Uterus (tissue), 4 donors: Measurements from ENCODE around the gene CORO7. TPM values are rescaled to one million over a fixed set of nuclear protein-coding genes. Genes with fewer than 3 reads are reported as not detected.

ENCODE experiments used
- DNase-seq, 2 donors: peaks; one replicate each; pipeline ENCODE4 v3.0.0-alpha.2; 2019 to 2020
- H3K27ac ChIP-seq, 2 donors: fragments of 200-600 bp; sonication (generic); 1 replicate in 1 of 2; 2 replicates in 1 of 2; pipeline ENCODE4 v1.5.1; 2016 to 2018
- H3K27me3 ChIP-seq, 2 donors: fragments of 200-600 bp; sonication (generic); one replicate each; pipeline ENCODE4 v1.5.1; 2018 to 2019; ENCODE audit warnings: control low read depth in 1 of 2
- H3K36me3 ChIP-seq, 2 donors: fragments of 200-600 bp; sonication (generic); one replicate each; pipeline ENCODE4 v1.5.1; 2019; ENCODE audit warnings: control low read depth in 1 of 2
- H3K4me1 ChIP-seq, 2 donors: fragments of 200-600 bp; sonication (generic); one replicate each; pipeline ENCODE4 v1.5.1; 2018 to 2019; ENCODE audit warnings: control low read depth in 1 of 2
- H3K4me3 ChIP-seq, 2 donors: fragments of 200-600 bp; sonication (generic); 1 replicate in 1 of 2; 2 replicates in 1 of 2; pipeline ENCODE4 v1.5.1; 2018 to 2019; ENCODE audit warnings: mild to moderate bottlenecking in 1 of 2
- H3K9me3 ChIP-seq, 2 donors: fragments of 200-600 bp; sonication (generic); one replicate each; pipeline ENCODE4 v1.5.1; 2019; ENCODE audit warnings: control low read depth in 1 of 2
- CTCF ChIP-seq, 4 experiments: fragments of 200-600 bp in 2 of 4; fragments of 450-650 bp in 2 of 4; sonication (generic) in 2 of 4; IDR thresholded peaks; one replicate each; pipeline ENCODE4 v1.5.1; 2016 to 2019; ENCODE audit warnings: antibody characterized with exemption in 4 of 4, mild to moderate bottlenecking in 2 of 4, moderate library complexity in 1 of 4
- POLR2A ChIP-seq, 2 donors: fragments of 450-650 bp; IDR thresholded peaks; one replicate each; pipeline ENCODE4 v1.6.1; 2016; ENCODE audit warnings: antibody characterized with exemption in 2 of 2, mild to moderate bottlenecking in 1 of 2, moderate library complexity in 1 of 2
- intact Hi-C: fragments of 100-400 bp; cut with DNase I; formaldehyde crosslinking; loops from one replicate; pipeline ENCODE4 v1.15.1; 2023; ENCODE audit warnings: low total_unique reads
- total RNA-seq, 4 donors: library from RNA; depleted of rRNA in 3 of 4; stranded (reverse); fragments of >200 nt in 3 of 4; gene quantifications; one replicate each; pipeline versions ENCODE4 v1.1.0 to v1.2.4, GENCODE V29; 2014 to 2023
- donor health status: DM: yes; HTN: yes; CAD: no.

CORO7 gene
- total RNA-seq, 4 donors from 2014 or later: 13.8 to 52.1 (median 30.0) TPM

- Histone ChIP-seq H3K4me1 (peaks cover 4 to 54% of the 10 kb centered on the region in 2 donors), H3K4me3 (no peak overlapping the region), H3K27ac (peak overlapping the region; percentile 90), H3K9me3 (no peaks in the 10 kb centered on the region), H3K36me3 (no peaks in the 10 kb centered on the region), H3K27me3 (no peaks in the 10 kb centered on the region)
- TF ChIP-seq CTCF (IDR thresholded peaks at IDR 0.05): no peak
- no peak for TF ChIP-seq POLR2A (IDR thresholded peaks at IDR 0.05)
- no peak for DNase-seq
- intact Hi-C loops: no loop called here
These were observed 94.0 kb downstream of the CORO7 start for GRCh38 chr16:4322121-4323052.

- DNase-seq: no peak
- TF ChIP-seq CTCF (IDR thresholded peaks at IDR 0.05) (no peak), POLR2A (IDR thresholded peaks at IDR 0.05) (no peak)
- H3K4me1 ChIP-seq: peaks cover 4 to 50% of the 10 kb centered on the region in 2 donors
- H3K27me3 ChIP-seq: no peaks in the 10 kb centered on the region
- no peaks in the 10 kb centered on the region for H3K36me3 ChIP-seq
- H3K27ac ChIP-seq: peak overlapping the region; percentile 90 to 96
- intact Hi-C loops: no loop called here
- no peak overlapping the region for H3K4me3 ChIP-seq
- no peaks in the 10 kb centered on the region for H3K9me3 ChIP-seq
These were observed 94.9 kb downstream of the CORO7 start for GRCh38 chr16:4321286-4322120.

GRCh38 chr16:4320571-4321137 lies 95.7 kb downstream of the CORO7 start:
- H3K9me3 ChIP-seq: no peaks in the 10 kb centered on the region
- H3K27ac ChIP-seq: peak overlapping the region; percentile 90 to 96
- intact Hi-C loops: no loop called here
- no peaks in the 10 kb centered on the region for H3K36me3 ChIP-seq
- peaks cover 4 to 50% of the 10 kb centered on the region in 2 donors for H3K4me1 ChIP-seq
- DNase-seq: no peak
- H3K4me3 ChIP-seq: no peak overlapping the region
- TF ChIP-seq POLR2A (IDR thresholded peaks at IDR 0.05) (no peak), CTCF (IDR thresholded peaks at IDR 0.05) (no peak)
- H3K27me3 ChIP-seq: no peaks in the 10 kb centered on the region

- Histone ChIP-seq H3K4me1 (peaks cover 4 to 44% of the 10 kb centered on the region in 2 donors), H3K27ac (peak overlapping the region; percentile 90 to 96), H3K4me3 (no peak overlapping the region), H3K9me3 (no peaks in the 10 kb centered on the region), H3K36me3 (no peaks in the 10 kb centered on the region), H3K27me3 (no peaks in the 10 kb centered on the region)
- TF ChIP-seq CTCF (IDR thresholded peaks at IDR 0.05) (no peak), POLR2A (IDR thresholded peaks at IDR 0.05) (no peak)
- DNase-seq: peak in 1 of 2 donors; percentile 58
- intact Hi-C loops: no loop called here
These were observed 96.7 kb downstream of the CORO7 start for GRCh38 chr16:4319454-4320421.
